A375 (cell line): ENCODE data around the gene ELOB. TPM values are rescaled to one million over a fixed set of nuclear protein-coding genes. Genes with fewer than 3 reads are reported as not detected.

Experiments used
- small RNA-seq: library from RNA; depleted of rRNA; stranded (forward); fragments of <200 nt; gene quantifications from one replicate; pipeline ENCODE3, GENCODE V24; 2014
- total RNA-seq: library from RNA; depleted of rRNA; stranded (reverse); fragments of >200 nt; shearing (Covaris generic); gene quantifications from 2 replicates; pipeline ENCODE4 v1.2.3, GENCODE V29; 2014; rRNA removed

Gene ELOB
- total RNA-seq: 281 and 333 TPM in 2 replicates

GRCh38 chr16:2777231-2777902 is at the start of gene ELOB:
ELOB (minus strand) TSS chr16:2777280; CDS start chr16:2777239, 41 bp downstream.

GRCh38 chr16:2816751-2817339 is 39.8 kb upstream of the ELOB start, which contains the start of gene PRSS21:
PRSS21 (plus strand) TSS chr16:2817237; CDS start chr16:2817269, 32 bp downstream.

GRCh38 chr16:2787406-2787805 is 10.3 kb upstream of the ELOB start, which contains the start of gene PRSS33:
PRSS33 (minus strand) TSS chr16:2787560; CDS start chr16:2786547, 1,013 bp downstream.

GRCh38 chr16:2752035-2752849 is 24.8 kb downstream of the ELOB start, which contains the start of gene SRRM2:
SRRM2 (plus strand) TSS chr16:2752638; CDS start chr16:2756365, 3,727 bp downstream.

Small RNA genes lying within 50 kb of the gene (small RNA-seq; reads per million reads assigned to genes)
- not detected for gene SNORA3C

Other genes starting within 250 kb of the ELOB start
- gene CEMP1, start 245.9 kb downstream of the ELOB start, total RNA-seq: 0.45 TPM in 1 of 2 replicates, not detected in the other
- gene PDPK1, start 239.3 kb downstream of the ELOB start, total RNA-seq: 11.7 and 14.0 TPM in 2 replicates
- gene KCTD5, start 94.8 kb downstream of the ELOB start, total RNA-seq: 37.5 and 40.6 TPM in 2 replicates
- 0.64 and 1.5 TPM in 2 replicates for gene PRSS27, start 57.1 kb downstream of the ELOB start, total RNA-seq
- gene SRRM2, start 24.6 kb downstream of the ELOB start, total RNA-seq: 99.8 and 114 TPM in 2 replicates
- gene PRSS33, start 10.3 kb upstream of the ELOB start, total RNA-seq: 12.7 and 14.9 TPM in 2 replicates
- not detected in 2 replicates for gene PRSS41, start 21.2 kb upstream of the ELOB start, total RNA-seq
- not detected in 2 replicates for gene PRSS21, start 40.0 kb upstream of the ELOB start, total RNA-seq
- 0.45 TPM in 1 of 2 replicates, not detected in the other for gene ZG16B, start 53.0 kb upstream of the ELOB start, total RNA-seq
- not detected in 2 replicates for gene PRSS22, start 80.9 kb upstream of the ELOB start, total RNA-seq
- gene FLYWCH2, start 105.9 kb upstream of the ELOB start, total RNA-seq: 68.2 and 79.2 TPM in 2 replicates
- gene FLYWCH1, start 134.7 kb upstream of the ELOB start, total RNA-seq: 41.3 and 52.4 TPM in 2 replicates
- gene KREMEN2, start 187.0 kb upstream of the ELOB start, total RNA-seq: 2.4 and 4.1 TPM in 2 replicates
- 53.7 and 63.3 TPM in 2 replicates for gene PAQR4, start 192.1 kb upstream of the ELOB start, total RNA-seq
- 43.6 and 56.7 TPM in 2 replicates for gene PKMYT1, start 203.2 kb upstream of the ELOB start, total RNA-seq
- not detected in 2 replicates for gene CLDN9, start 235.6 kb upstream of the ELOB start, total RNA-seq
- not detected in 2 replicates for gene CLDN6, start 240.9 kb upstream of the ELOB start, total RNA-seq
- 716 and 822 TPM in 2 replicates for gene TNFRSF12A, start 243.1 kb upstream of the ELOB start, total RNA-seq
- gene HCFC1R1, start 246.7 kb upstream of the ELOB start, total RNA-seq: 126 and 144 TPM in 2 replicates
- 63.8 and 65.4 TPM in 2 replicates for gene THOC6, start 246.8 kb upstream of the ELOB start, total RNA-seq